Umbilical cord (tissue), 2 donors: ENCODE data around the gene CHMP5. TPM values are rescaled to one million over a fixed set of nuclear protein-coding genes. Genes with fewer than 3 reads are reported as not detected.
"Not testable (repeated sequence)": the region's sequence is repeated elsewhere in the genome, so short reads cannot be mapped to it uniquely, and the experiment has no call there.

Experiments used
- DNase-seq: peaks from one replicate; pipeline ENCODE4 v3.0.0-alpha.2; 2015; ENCODE audit warnings: low spot score
- total RNA-seq: library from RNA; depleted of rRNA; stranded (reverse); fragments of >200 nt; gene quantifications from one replicate; pipeline ENCODE4 v1.2.3, GENCODE V29; 2014; ENCODE audit warnings: low replicate concordance; ENCODE audit not compliant: insufficient read depth

Gene CHMP5
- total RNA-seq, 1 donor from 2014 or later = 73.9 TPM

GRCh38 chr9:33311953-33312352, 47.1 kb downstream of the CHMP5 start:
- DNase-seq = no peak

GRCh38 chr9:33315371-33315770, 50.5 kb downstream of the CHMP5 start:
- peak; percentile 41 for DNase-seq

DNA sequence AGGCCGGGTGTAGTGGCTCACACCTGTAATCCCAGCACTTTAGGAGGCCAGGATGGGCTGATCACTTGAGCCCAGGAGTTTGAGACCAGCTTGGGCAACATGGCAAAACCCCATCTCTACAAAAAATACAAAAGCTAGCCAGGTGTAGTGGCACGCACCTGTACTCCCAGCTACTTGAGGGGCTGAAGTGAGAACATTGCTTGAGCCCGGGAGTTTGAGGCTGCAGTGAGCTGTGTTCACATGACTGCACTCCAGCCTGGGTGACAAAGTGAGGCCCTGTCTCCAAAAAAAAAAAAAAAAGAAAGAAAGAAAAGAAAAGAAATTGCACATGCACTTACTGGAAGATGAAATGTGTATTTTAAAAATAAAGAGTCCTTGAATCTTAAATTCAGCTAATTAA, 52.3 kb downstream of the CHMP5 start:
- not testable (repeated sequence) for DNase-seq

- DNase-seq = peak; percentile 49
Measured at GRCh38 chr9:33318225-33318624, 53.4 kb downstream of the CHMP5 start.

- DNase-seq = peak; percentile 68
Measured at GRCh38 chr9:33318781-33319180, 53.9 kb downstream of the CHMP5 start.

GRCh38 chr9:33320230-33320567, 55.4 kb downstream of the CHMP5 start:
- DNase-seq = no peak

GRCh38 chr9:33320568-33321261, 55.9 kb downstream of the CHMP5 start:
- DNase-seq = peak; percentile 97

- peak; percentile 75 for DNase-seq
Measured at GRCh38 chr9:33329117-33329563, 64.3 kb downstream of the CHMP5 start.

- peak; percentile 68 for DNase-seq
Measured at GRCh38 chr9:33329979-33330378, 65.1 kb downstream of the CHMP5 start.

- peak; percentile 95 for DNase-seq
Measured at GRCh38 chr9:33331377-33331891, 66.6 kb downstream of the CHMP5 start.

Other genes with a start within 250 kb of the CHMP5 start
- gene DNAJA1, start 239.8 kb upstream of the CHMP5 start, total RNA-seq = 51.3 TPM
- gene SMU1, start 188.4 kb upstream of the CHMP5 start, total RNA-seq = 31.1 TPM
- gene B4GALT1, start 97.7 kb upstream of the CHMP5 start, total RNA-seq = 32.5 TPM
- gene SPINK4, start 24.9 kb upstream of the CHMP5 start, total RNA-seq = not detected
- 39.5 TPM for gene BAG1, start 341 bp upstream of the CHMP5 start, total RNA-seq
- 49.8 TPM for gene NFX1, start 25.5 kb downstream of the CHMP5 start, total RNA-seq
- 0.48 TPM for gene AQP7, start 137.5 kb downstream of the CHMP5 start, total RNA-seq
- gene AQP3, start 182.5 kb downstream of the CHMP5 start, total RNA-seq = 14.2 TPM
- 10.8 TPM for gene NOL6, start 208.9 kb downstream of the CHMP5 start, total RNA-seq